Measurements from ENCODE around the gene IL31RA.

IL31RA gene

DNA sequence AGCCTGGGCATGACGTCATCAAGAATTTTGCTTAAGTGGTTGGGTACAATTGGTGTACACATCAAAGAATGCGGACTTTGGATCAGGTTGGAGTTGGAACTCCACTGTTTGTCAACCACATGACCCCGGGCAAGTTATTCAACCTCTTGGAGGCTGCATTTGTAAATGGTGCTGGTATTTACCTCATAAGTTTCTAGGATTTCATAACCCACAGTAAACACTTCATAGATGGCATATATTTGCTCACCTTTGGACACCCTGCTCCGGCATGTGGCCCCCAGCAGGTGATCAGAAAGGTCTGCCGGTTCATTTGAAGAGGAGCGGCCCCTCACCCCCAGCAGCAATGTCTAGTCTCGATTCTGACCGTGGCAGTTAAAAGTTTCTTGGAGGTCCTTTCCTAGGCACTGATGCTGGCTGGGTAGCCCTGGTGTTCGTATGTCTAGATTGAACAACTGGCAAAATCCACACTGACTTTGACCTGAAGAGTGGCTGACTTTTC, 83.0 kb downstream of the IL31RA start:
- peaks cover 6% of the 10 kb centered on the region for H4K20me1 ChIP-seq (ENCODE audit: insufficient read depth, low read length)
- H3K27me3 ChIP-seq (replicated peaks; ENCODE audit: insufficient read depth, low read length) = no peaks in the 10 kb centered on the region
- H3K4me2 ChIP-seq (ENCODE audit: low read depth, low read length) = no peak overlapping the region
- TF ChIP-seq, protein P1, sequence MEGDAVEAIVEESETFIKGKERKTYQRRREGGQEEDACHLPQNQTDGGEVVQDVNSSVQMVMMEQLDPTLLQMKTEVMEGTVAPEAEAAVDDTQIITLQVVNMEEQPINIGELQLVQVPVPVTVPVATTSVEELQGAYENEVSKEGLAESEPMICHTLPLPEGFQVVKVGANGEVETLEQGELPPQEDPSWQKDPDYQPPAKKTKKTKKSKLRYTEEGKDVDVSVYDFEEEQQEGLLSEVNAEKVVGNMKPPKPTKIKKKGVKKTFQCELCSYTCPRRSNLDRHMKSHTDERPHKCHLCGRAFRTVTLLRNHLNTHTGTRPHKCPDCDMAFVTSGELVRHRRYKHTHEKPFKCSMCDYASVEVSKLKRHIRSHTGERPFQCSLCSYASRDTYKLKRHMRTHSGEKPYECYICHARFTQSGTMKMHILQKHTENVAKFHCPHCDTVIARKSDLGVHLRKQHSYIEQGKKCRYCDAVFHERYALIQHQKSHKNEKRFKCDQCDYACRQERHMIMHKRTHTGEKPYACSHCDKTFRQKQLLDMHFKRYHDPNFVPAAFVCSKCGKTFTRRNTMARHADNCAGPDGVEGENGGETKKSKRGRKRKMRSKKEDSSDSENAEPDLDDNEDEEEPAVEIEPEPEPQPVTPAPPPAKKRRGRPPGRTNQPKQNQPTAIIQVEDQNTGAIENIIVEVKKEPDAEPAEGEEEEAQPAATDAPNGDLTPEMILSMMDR (IDR thresholded peaks at IDR 0.05; ENCODE audit: low read length) = no peak
- no peak for TF ChIP-seq EZH2 (optimal IDR thresholded peaks at IDR 0.05; ENCODE audit: low read depth, low read length)
- no peak for TF ChIP-seq EZH2phosphoT487 (IDR thresholded peaks at IDR 0.05; ENCODE audit: low read length)
- peaks cover 53% of the 10 kb centered on the region for H3F3A ChIP-seq (ENCODE audit: insufficient read depth, low read length)
- no peaks in the 10 kb centered on the region for H3K9me2 ChIP-seq (replicated peaks; ENCODE audit: insufficient read depth, low read length)
- H3K27ac ChIP-seq (ENCODE audit: low read length) = no peak overlapping the region
- no peak for DNase-seq
- no peaks in the 10 kb centered on the region for H3K9me3 ChIP-seq (replicated peaks; ENCODE audit: insufficient read depth, low read length)
- H3K36me3 ChIP-seq (replicated peaks; ENCODE audit: insufficient read depth, low read length) = peaks cover 3% of the 10 kb centered on the region; the same call in 1 of the 2 replicates
- no peak overlapping the region for H2AFZ ChIP-seq (ENCODE audit: low read length)
- H3K79me2 ChIP-seq (ENCODE audit: low read length) = no peaks in the 10 kb centered on the region
- no peak overlapping the region for H3K9ac ChIP-seq (ENCODE audit: low read length)
- no peak overlapping the region for H3K4me3 ChIP-seq (ENCODE audit: low read length)
- H3K4me1 ChIP-seq (ENCODE audit: low read length) = 0 out of 2 replicates have a peak, but pooled peaks cover 3% of the 10 kb centered on the region

DNA sequence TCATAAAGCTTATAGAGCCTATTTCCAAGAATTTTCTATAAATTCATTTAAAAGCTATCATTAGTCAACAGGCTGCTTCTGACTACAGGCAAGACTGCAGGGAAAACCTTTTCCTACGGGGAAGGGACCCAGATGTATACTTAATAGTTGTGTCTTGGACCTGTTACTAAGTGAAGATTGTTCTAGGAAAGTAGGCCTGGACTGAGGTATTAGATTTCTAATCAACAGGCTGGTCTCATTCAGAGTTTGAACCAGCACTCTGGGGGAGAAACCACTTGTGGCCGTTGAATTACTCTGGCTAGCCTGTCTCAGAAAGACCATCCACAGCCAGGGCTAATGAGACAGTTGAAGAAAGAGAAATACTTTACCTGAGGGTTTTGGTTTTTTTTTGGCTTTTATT, 83.6 kb downstream of the IL31RA start:
- H3K4me2 ChIP-seq (ENCODE audit: low read depth, low read length) = no peak overlapping the region
- peaks cover 57% of the 10 kb centered on the region for H3F3A ChIP-seq (ENCODE audit: insufficient read depth, low read length)
- H3K9me3 ChIP-seq (replicated peaks; ENCODE audit: insufficient read depth, low read length) = no peaks in the 10 kb centered on the region
- DNase-seq = no peak
- H3K9me2 ChIP-seq (replicated peaks; ENCODE audit: insufficient read depth, low read length) = no peaks in the 10 kb centered on the region
- no peak overlapping the region for H3K9ac ChIP-seq (ENCODE audit: low read length)
- H3K27me3 ChIP-seq (replicated peaks; ENCODE audit: insufficient read depth, low read length) = no peaks in the 10 kb centered on the region
- no peak overlapping the region for H2AFZ ChIP-seq (ENCODE audit: low read length)
- no peak overlapping the region for H3K27ac ChIP-seq (ENCODE audit: low read length)
- H3K4me3 ChIP-seq (ENCODE audit: low read length) = no peak overlapping the region
- no peak for TF ChIP-seq EZH2 (optimal IDR thresholded peaks at IDR 0.05; ENCODE audit: low read depth, low read length)
- TF ChIP-seq, protein P1 (IDR thresholded peaks at IDR 0.05; ENCODE audit: low read length) = no peak
- TF ChIP-seq EZH2phosphoT487 (IDR thresholded peaks at IDR 0.05; ENCODE audit: low read length) = no peak
- peaks cover 6% of the 10 kb centered on the region for H4K20me1 ChIP-seq (ENCODE audit: insufficient read depth, low read length)
- H3K4me1 ChIP-seq (ENCODE audit: low read length) = 0 out of 2 replicates have a peak, but pooled peaks cover 3% of the 10 kb centered on the region
- peaks cover 4% of the 10 kb centered on the region; the same call in 1 of the 2 replicates for H3K79me2 ChIP-seq (ENCODE audit: low read length)
- peaks cover 4% of the 10 kb centered on the region; the same call in 1 of the 2 replicates for H3K36me3 ChIP-seq (replicated peaks; ENCODE audit: insufficient read depth, low read length)

DNA sequence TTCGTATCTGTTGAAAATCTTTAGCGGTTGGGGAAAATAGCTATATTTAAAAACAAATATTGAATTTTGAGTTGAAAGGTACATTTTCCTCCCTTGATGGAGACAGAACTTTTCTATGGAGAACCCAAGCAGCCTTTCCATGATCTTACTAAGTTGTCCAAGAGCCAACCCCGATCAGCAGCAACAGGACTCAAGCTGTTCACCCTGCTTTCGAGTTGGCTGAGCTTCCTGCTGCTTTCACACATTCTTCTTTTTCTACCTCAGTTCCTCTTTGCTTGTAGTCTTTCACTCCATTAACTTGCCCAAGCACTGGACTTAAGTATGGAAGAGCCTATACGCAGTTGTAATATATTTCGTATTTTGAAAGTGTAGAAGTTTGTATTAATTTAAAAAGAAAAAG, 84.2 kb downstream of the IL31RA start:
- Histone ChIP-seq H3K9ac (ENCODE audit: low read length) (no peak overlapping the region), H2AFZ (ENCODE audit: low read length) (no peak overlapping the region), H3K36me3 (replicated peaks; ENCODE audit: insufficient read depth, low read length) (peaks cover 4% of the 10 kb centered on the region; the same call in 1 of the 2 replicates), H3K4me3 (ENCODE audit: low read length) (no peak overlapping the region), H3K9me2 (replicated peaks; ENCODE audit: insufficient read depth, low read length) (no peaks in the 10 kb centered on the region), H3K27ac (ENCODE audit: low read length) (no peak overlapping the region), H3K4me2 (ENCODE audit: low read depth, low read length) (no peak overlapping the region), H3K27me3 (replicated peaks; ENCODE audit: insufficient read depth, low read length) (no peaks in the 10 kb centered on the region), H3K4me1 (ENCODE audit: low read length) (0 out of 2 replicates have a peak, but pooled peaks cover 3% of the 10 kb centered on the region), H3F3A (ENCODE audit: insufficient read depth, low read length) (peaks cover 57% of the 10 kb centered on the region), H3K79me2 (ENCODE audit: low read length) (peaks cover 7% of the 10 kb centered on the region), H4K20me1 (ENCODE audit: insufficient read depth, low read length) (peaks cover 6% of the 10 kb centered on the region), H3K9me3 (replicated peaks; ENCODE audit: insufficient read depth, low read length) (no peaks in the 10 kb centered on the region)
- TF ChIP-seq, protein P1 (IDR thresholded peaks at IDR 0.05; ENCODE audit: low read length) = no peak
- TF ChIP-seq EZH2 (optimal IDR thresholded peaks at IDR 0.05; ENCODE audit: low read depth, low read length) (no peak), EZH2phosphoT487 (IDR thresholded peaks at IDR 0.05; ENCODE audit: low read length) (no peak)
- no peak for DNase-seq

Data from MM.1S (cell line).